ENCODE results near the gene NACC2.

NACC2 gene

GRCh38 chr9:135960411-135961276 lies 134.4 kb downstream of the NACC2 start:
- H3K27ac ChIP-seq: peak overlapping the region; percentile 74 to 93 (median 90)
- H3K4me3 ChIP-seq: peak overlapping the region; percentile 77 to 96 (median 90)

- Histone ChIP-seq H3K4me3 (peak overlapping the region in 6 of 7 experiments; percentile 77 to 96 (median 90)), H3K27ac (peak overlapping the region in 12 of 21 experiments; percentile 79 to 93 (median 90))
Measured at GRCh38 chr9:135959814-135960213, 135.3 kb downstream of the NACC2 start.

- no peak overlapping the region for H3K4me3 ChIP-seq
- no peak overlapping the region for H3K27ac ChIP-seq
Measured at GRCh38 chr9:135958485-135958884, 136.6 kb downstream of the NACC2 start.

- H3K27ac ChIP-seq: no peak overlapping the region
- no peak overlapping the region for H3K4me3 ChIP-seq
Measured at GRCh38 chr9:135957431-135957830, 137.7 kb downstream of the NACC2 start.

- H3K27ac ChIP-seq: no peak overlapping the region
- H3K4me3 ChIP-seq: no peak overlapping the region
Measured at GRCh38 chr9:135956802-135957174, 138.3 kb downstream of the NACC2 start.

Measured in skin epidermis (tissue), 12 donors.